ENCODE measurements around the gene TOM1L2.
"Not testable (repeated sequence)": the region's sequence is repeated elsewhere in the genome, so short reads cannot be mapped to it uniquely, and the experiment has no call there.

Gene TOM1L2

GRCh38 chr17:17999364-18000029, 27.3 kb upstream of the TOM1L2 start:
- FAIRE-seq (no peak), DNase-seq (ENCODE audit: insufficient read length, low spot score) (no peak)
- TF ChIP-seq POU2F2 (IDR thresholded peaks at IDR 0.05; ENCODE audit: low read depth, low read length): no peak
- no peak for TF ChIP-seq TAF1 (IDR thresholded peaks at IDR 0.05; ENCODE audit: low read depth, low read length)
- TF ChIP-seq SPI1 (IDR thresholded peaks at IDR 0.05; ENCODE audit: low read depth, low read length): no peak
- TF ChIP-seq PAX5 (IDR thresholded peaks at IDR 0.05; ENCODE audit: insufficient read depth, low read length, severe bottlenecking): no peak
- no peak for TF ChIP-seq POLR2AphosphoS5 (IDR thresholded peaks at IDR 0.05; ENCODE audit: low read depth, low read length)
- TF ChIP-seq POLR2A (IDR thresholded peaks at IDR 0.05; ENCODE audit: low read depth, low read length): no peak

- DNase-seq (ENCODE audit: insufficient read length, low spot score) (no peak), FAIRE-seq (no peak)
- TF ChIP-seq PAX5 (IDR thresholded peaks at IDR 0.05; ENCODE audit: insufficient read depth, low read length, severe bottlenecking) (no peak), TAF1 (IDR thresholded peaks at IDR 0.05; ENCODE audit: low read depth, low read length) (no peak), SPI1 (IDR thresholded peaks at IDR 0.05; ENCODE audit: low read depth, low read length) (no peak), POLR2AphosphoS5 (IDR thresholded peaks at IDR 0.05; ENCODE audit: low read depth, low read length) (no peak), POU2F2 (IDR thresholded peaks at IDR 0.05; ENCODE audit: low read depth, low read length) (no peak), POLR2A (IDR thresholded peaks at IDR 0.05; ENCODE audit: low read depth, low read length) (no peak)
These were observed 26.7 kb upstream of the TOM1L2 start for GRCh38 chr17:17998934-17999333.

DNA sequence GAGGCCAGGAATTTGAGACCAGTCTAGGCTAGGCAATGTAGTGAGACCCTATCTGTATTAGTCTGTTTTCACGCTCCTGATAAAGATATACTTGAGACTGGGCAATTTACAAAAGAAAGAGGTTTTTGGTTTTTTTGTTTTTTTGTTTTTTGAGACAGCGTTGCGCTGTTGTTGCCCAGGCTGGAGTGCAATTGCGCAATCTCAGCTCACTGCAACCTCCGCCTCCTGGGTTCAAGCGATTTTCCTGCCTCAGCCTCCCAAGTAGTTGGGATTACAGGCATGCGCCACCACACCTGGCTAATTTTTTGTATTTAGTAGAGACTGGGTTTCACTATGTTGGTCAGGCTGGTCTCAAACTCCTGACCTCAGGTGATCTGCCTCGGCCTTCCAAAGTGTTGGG, 23.7 kb upstream of the TOM1L2 start:
- not testable (repeated sequence) for FAIRE-seq

DNA sequence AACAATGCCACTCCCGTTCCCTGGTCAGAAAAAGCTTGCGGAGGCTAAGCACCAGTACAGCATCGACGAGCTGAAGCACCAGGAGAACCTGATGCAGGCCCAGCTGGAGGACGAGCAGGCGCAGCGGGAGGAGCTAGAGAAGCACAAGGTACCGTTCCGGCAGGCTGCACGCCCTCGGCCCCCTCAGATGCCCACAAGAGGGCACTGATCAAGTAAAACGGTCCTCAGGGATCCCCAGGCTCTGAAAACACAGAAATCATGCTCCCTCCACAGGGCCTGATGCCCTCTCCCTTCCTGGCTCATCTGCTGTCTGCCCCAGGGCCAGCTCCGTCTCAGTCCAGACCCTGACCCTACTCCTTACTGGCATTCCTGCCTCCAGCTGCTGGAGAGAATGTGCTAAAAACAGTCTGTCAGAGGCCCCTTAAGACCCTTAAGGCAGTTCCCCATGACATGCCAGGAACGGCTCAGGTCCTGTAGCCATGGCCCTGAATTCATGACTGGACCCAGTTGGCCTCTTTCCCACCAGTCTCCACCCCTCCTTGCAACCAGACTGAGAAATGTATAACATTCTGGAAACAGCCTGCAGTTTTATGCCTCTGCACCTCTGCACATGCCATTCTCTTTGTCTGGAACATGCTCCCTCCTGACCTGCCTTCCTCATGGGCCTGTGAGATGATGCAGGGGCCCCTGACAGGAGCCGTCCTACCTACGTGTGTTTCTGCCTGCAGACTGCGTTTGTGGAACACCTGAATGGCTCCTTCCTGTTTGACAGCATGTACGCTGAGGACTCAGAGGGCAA, 22.3 kb upstream of the TOM1L2 start:
- no peak for TF ChIP-seq POLR2A (IDR thresholded peaks at IDR 0.05; ENCODE audit: low read depth, low read length)
- TF ChIP-seq PAX5 (IDR thresholded peaks at IDR 0.05; ENCODE audit: insufficient read depth, low read length, severe bottlenecking): no peak
- TF ChIP-seq POU2F2 (IDR thresholded peaks at IDR 0.05; ENCODE audit: low read depth, low read length): no peak
- TF ChIP-seq SPI1 (IDR thresholded peaks at IDR 0.05; ENCODE audit: low read depth, low read length): no peak
- TF ChIP-seq TAF1 (IDR thresholded peaks at IDR 0.05; ENCODE audit: low read depth, low read length): no peak
- no peak for TF ChIP-seq POLR2AphosphoS5 (IDR thresholded peaks at IDR 0.05; ENCODE audit: low read depth, low read length)
- FAIRE-seq (peak; percentile 20), DNase-seq (ENCODE audit: insufficient read length, low spot score) (no peak)

More for the DNA sequence above, 23.7 kb upstream of the TOM1L2 start:
- DNase-seq (ENCODE audit: insufficient read length, low spot score): not testable (repeated sequence)

DNA sequence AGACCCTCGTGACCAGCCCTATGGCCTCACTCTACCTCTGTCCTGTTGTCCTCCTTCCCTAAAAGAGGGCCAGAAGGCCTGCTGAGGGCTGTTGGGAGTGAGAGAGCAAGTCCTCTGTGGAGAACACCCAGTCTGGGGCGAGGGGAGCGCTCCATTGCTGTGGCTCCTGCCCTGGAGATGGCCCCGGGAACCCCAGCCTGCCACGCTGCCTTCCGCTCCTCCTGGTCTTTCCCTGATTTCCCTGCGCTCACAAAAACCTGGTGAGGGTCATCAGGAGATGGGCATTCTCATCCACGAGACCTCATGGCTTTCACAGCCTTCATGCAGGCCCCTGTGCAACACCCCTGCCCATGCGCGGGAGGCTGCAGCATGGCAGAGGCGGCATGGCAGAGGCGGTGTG, 21.7 kb upstream of the TOM1L2 start:
- DNase-seq (ENCODE audit: insufficient read length, low spot score) (no peak), FAIRE-seq (no peak)
- no peak for TF ChIP-seq POLR2AphosphoS5 (IDR thresholded peaks at IDR 0.05; ENCODE audit: low read depth, low read length)
- TF ChIP-seq PAX5 (IDR thresholded peaks at IDR 0.05; ENCODE audit: insufficient read depth, low read length, severe bottlenecking): no peak

- TF ChIP-seq TAF1 (IDR thresholded peaks at IDR 0.05; ENCODE audit: low read depth, low read length) (no peak), POU2F2 (IDR thresholded peaks at IDR 0.05; ENCODE audit: low read depth, low read length) (no peak), SPI1 (IDR thresholded peaks at IDR 0.05; ENCODE audit: low read depth, low read length) (no peak), POLR2A (IDR thresholded peaks at IDR 0.05; ENCODE audit: low read depth, low read length) (no peak), POLR2AphosphoS5 (IDR thresholded peaks at IDR 0.05; ENCODE audit: low read depth, low read length) (no peak), PAX5 (IDR thresholded peaks at IDR 0.05; ENCODE audit: insufficient read depth, low read length, severe bottlenecking) (no peak)
- DNase-seq (ENCODE audit: insufficient read length, low spot score) (no peak), FAIRE-seq (no peak)
These were observed 21.2 kb upstream of the TOM1L2 start for GRCh38 chr17:17993366-17993765.

- FAIRE-seq: no peak
- TF ChIP-seq POLR2AphosphoS5 (IDR thresholded peaks at IDR 0.05; ENCODE audit: low read depth, low read length): no peak
- DNase-seq (ENCODE audit: insufficient read length, low spot score): no peak
These were observed 18.1 kb upstream of the TOM1L2 start for GRCh38 chr17:17990282-17990681.

DNA sequence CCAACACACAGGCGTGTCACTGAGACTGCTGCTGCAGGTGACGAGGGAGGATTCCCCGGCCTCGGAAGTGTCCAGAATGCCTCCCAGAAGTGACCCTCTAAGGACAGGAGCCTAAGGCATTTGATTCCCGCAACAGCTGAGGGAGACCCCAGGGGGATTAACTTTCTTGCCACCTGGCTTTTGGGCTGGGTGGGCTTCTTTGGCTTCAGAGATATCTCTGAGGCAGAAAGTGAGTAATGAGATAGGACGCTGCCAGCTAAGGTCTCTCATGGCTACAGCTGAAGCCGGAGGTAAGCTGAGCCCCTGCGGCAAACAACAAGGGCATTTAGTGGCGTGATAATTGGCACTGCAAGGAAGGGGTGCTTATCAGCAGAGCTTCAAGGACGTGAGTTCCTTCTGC, 17.4 kb upstream of the TOM1L2 start:
- DNase-seq (ENCODE audit: insufficient read length, low spot score) (no peak), FAIRE-seq (no peak)
- no peak for TF ChIP-seq PAX5 (IDR thresholded peaks at IDR 0.05; ENCODE audit: insufficient read depth, low read length, severe bottlenecking)
- TF ChIP-seq POU2F2 (IDR thresholded peaks at IDR 0.05; ENCODE audit: low read depth, low read length): no peak
- no peak for TF ChIP-seq POLR2AphosphoS5 (IDR thresholded peaks at IDR 0.05; ENCODE audit: low read depth, low read length)
- no peak for TF ChIP-seq POLR2A (IDR thresholded peaks at IDR 0.05; ENCODE audit: low read depth, low read length)
- no peak for TF ChIP-seq SPI1 (IDR thresholded peaks at IDR 0.05; ENCODE audit: low read depth, low read length)
- TF ChIP-seq TAF1 (IDR thresholded peaks at IDR 0.05; ENCODE audit: low read depth, low read length): no peak

- DNase-seq (ENCODE audit: insufficient read length, low spot score) (no peak), FAIRE-seq (no peak)
- TF ChIP-seq TAF1 (IDR thresholded peaks at IDR 0.05; ENCODE audit: low read depth, low read length) (no peak), POU2F2 (IDR thresholded peaks at IDR 0.05; ENCODE audit: low read depth, low read length) (no peak), PAX5 (IDR thresholded peaks at IDR 0.05; ENCODE audit: insufficient read depth, low read length, severe bottlenecking) (no peak), SPI1 (IDR thresholded peaks at IDR 0.05; ENCODE audit: low read depth, low read length) (no peak), POLR2A (IDR thresholded peaks at IDR 0.05; ENCODE audit: low read depth, low read length) (no peak), POLR2AphosphoS5 (IDR thresholded peaks at IDR 0.05; ENCODE audit: low read depth, low read length) (no peak)
These were observed 16.9 kb upstream of the TOM1L2 start for GRCh38 chr17:17989081-17989480.

- FAIRE-seq: no peak
- DNase-seq (ENCODE audit: insufficient read length, low spot score): no peak
- no peak for TF ChIP-seq TAF1 (IDR thresholded peaks at IDR 0.05; ENCODE audit: low read depth, low read length)
- TF ChIP-seq SPI1 (IDR thresholded peaks at IDR 0.05; ENCODE audit: low read depth, low read length): no peak
- TF ChIP-seq POLR2AphosphoS5 (IDR thresholded peaks at IDR 0.05; ENCODE audit: low read depth, low read length): no peak
- TF ChIP-seq POU2F2 (IDR thresholded peaks at IDR 0.05; ENCODE audit: low read depth, low read length): no peak
- no peak for TF ChIP-seq POLR2A (IDR thresholded peaks at IDR 0.05; ENCODE audit: low read depth, low read length)
- TF ChIP-seq PAX5 (IDR thresholded peaks at IDR 0.05; ENCODE audit: insufficient read depth, low read length, severe bottlenecking): no peak
These were observed 16.3 kb upstream of the TOM1L2 start for GRCh38 chr17:17988427-17988945.

Data from GM12891 (cell line).